Measurements from ENCODE around the gene DCST2.
A peak's percentile ranks its signal among the peaks of the same experiment; 100 is the strongest.

DCST2 gene

DNA sequence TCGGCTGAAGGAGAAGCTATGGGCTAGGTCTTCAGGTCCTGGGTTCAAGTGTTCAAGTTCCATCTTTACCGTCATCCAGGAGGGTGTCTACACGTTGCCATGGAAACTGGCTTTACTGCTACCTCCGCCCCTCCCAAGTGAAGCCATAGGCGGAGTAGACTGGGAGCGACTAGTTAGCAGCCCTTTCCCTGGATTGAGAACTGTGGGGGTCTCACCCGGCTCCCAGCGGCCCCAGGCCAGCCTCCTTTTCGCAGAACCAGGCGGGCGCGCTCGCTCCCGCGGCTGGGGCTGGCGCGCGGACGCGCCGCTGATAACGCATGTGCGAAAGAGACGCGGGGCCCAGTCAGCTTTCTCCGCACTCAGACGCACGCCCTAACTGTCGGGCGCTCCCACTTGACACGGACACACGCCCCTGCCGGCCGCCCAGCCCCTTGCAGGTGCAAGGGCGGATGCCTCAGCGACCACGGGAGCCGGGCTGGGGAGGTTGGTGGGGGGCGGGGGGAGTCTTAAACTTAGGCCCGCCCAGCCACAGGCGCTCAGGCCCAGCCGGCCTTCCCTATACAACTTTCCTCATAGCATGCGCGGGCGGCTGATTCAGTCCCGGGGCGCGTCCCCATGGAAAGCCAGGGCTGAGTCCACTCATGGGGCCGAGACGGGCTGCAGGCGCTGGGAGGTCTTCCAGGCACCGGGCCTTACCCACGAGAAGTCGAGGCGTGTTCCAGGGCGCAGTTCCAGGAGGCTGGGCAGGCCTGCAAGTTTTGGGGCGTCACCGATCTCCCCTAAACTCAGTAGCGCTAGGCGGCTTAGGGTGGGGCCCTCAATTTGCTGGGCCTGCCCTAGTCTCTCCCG is 37.4 kb upstream of the DCST2 start:
- FAIRE-seq (peak; percentile 49), DNase-seq (ENCODE audit: extremely low spot score, insufficient read length, low read depth) (no peak)

DNA sequence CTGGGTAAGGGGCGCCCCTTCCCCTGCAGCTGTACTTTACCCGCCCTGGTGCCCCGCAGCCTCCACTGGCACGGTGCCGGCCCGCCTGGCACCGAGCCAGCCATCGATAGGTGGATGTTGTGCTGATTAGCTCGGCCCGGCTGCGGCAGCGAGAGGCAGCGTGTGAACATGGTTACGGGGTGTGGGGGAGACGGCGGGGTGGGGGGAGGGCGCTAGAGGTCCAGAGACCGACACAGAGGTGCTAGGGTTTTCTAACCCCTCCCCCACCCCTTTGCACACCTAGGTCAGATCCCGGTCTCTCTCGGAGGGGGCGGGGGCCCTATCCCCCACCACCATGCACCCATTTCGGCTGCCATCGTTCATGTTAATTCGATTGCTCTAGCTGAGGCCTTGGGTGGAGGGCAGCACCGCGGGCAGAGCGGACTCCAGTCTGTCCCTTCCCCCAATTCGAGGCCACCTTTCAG is 36.6 kb upstream of the DCST2 start:
- DNase-seq (ENCODE audit: extremely low spot score, insufficient read length, low read depth), result no peak
- no peak for FAIRE-seq

DNA sequence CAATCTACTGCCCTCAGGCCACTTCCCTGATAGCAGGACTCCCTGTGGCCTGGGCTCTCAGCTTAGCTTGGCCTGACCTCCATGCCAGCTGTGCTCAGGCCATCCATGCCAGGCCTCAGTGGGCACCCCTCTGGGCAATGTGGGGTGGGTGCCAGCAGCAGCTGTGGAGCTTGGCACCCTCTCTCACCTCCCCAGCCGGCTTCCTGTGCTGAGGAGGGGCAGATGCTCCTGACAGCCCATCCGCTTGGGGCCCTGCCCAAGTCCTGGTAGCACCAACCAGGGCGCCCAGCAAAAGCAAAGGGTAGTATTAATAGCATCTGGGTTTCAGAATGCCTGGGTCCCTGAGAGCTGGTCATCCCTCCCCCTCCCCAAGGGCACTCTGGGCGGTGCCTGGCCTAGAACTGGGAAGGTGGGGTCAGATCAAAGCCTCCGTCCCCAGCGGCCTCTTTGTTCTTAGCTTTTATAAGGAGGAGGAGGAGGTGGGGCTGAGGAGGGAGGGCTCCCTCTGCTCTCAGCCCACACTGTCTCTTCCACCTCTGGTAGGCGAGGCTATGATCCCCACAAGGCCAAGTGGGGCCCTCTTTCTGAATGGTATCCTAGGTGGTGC is 36.1 kb upstream of the DCST2 start:
- FAIRE-seq (no peak), DNase-seq (ENCODE audit: extremely low spot score, insufficient read length, low read depth) (no peak)

DNA sequence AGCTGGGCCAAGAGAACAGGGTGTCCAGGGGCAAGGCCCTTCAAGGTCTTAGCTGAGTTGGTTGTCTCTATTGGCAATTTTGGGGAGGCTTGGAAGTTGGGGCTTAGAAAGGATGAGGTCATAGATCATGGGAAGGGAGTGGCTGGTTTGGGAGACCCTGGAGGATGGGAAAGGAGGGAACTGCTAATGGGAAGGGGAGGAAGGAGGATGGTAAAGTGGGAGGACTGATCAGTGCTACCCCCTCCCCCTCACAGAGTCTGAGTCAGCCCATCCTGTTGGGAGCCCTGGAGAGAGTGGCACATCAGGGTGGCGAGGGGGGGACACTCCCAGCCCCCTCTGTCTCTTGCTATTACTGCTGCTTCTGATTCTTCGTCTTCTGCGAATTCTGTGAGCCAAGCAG is 35.0 kb upstream of the DCST2 start:
- DNase-seq (ENCODE audit: extremely low spot score, insufficient read length, low read depth), result no peak
- FAIRE-seq, result no peak

DNA sequence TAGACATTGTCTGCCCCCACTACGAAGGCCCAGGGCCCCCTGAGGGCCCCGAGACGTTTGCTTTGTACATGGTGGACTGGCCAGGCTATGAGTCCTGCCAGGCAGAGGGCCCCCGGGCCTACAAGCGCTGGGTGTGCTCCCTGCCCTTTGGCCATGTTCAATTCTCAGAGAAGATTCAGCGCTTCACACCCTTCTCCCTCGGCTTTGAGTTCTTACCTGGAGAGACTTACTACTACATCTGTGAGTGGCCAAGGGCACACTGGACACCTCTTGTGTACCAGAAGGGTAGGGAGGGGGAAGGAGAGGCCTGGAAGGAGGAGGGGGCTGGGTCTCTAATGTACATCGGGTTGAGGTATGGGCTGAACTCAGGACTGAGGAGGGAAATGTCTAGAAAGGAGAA is 33.2 kb upstream of the DCST2 start:
- FAIRE-seq, result no peak
- DNase-seq (ENCODE audit: extremely low spot score, insufficient read length, low read depth), result no peak

DNA sequence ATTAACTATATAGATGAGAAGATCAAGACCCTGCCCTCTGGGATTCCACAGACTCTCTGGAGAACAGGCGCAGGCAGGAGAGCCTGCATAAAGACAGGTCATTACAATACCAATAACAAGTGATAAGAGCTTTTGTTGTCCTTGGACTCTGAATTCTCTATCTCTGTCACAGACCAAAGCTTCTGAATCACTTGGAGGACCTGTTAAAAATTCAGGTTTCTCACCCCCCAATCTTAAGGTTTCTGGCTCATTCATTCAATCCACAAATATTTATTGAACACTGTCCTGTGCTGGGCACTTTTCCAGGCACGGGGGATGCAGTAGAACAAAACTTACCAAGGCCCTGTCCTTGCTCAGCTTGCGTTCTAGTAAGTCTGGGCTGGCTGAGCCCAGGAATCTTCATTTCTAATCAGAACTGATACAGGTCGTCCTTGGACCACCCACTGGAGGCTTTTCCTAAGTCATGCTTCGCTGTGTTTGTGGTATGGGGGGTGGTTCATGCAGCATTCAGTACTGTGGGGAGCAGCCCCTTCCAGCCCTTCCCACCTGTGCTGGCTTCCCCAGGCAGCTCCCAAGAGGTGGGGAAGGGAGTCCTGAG is 31.4 kb upstream of the DCST2 start:
- DNase-seq (ENCODE audit: extremely low spot score, insufficient read length, low read depth), result no peak
- no peak for FAIRE-seq

DNA sequence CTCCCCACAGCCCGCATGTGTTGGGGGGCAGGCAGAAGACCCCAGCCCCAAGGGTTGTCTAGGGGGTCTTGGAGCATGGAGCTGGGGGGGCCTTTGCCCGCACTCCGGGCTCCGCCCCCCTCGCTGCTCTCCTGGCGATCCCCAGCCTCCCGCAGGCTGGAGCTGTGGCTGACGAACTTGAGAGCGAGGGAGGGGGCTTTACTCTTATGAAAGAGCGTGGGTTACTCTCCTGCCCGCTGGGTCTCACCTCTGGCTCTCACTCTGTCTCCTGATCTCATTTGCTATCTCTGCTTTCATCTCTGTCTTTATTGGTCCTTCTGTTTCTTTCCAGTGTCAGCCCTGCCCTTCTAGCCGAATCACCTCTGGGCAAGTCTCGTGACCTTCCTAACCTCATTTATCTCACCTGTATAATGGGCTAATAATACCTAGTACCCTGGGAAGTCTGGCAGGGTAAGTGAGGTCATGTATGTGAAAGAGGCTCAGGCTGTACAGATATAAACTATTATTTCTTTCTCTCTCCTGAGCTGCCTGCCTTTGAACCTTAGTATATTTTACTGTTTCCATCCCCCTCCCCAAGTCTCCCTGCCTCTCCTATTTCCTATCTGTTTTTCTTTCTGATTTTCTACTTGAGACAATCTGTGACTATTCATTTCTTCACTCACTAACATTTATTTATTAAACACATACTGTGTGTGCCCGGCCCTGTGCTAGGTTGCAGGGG is 30.7 kb upstream of the DCST2 start:
- DNase-seq (ENCODE audit: extremely low spot score, insufficient read length, low read depth), result no peak
- FAIRE-seq, result peak; percentile 81

DNA sequence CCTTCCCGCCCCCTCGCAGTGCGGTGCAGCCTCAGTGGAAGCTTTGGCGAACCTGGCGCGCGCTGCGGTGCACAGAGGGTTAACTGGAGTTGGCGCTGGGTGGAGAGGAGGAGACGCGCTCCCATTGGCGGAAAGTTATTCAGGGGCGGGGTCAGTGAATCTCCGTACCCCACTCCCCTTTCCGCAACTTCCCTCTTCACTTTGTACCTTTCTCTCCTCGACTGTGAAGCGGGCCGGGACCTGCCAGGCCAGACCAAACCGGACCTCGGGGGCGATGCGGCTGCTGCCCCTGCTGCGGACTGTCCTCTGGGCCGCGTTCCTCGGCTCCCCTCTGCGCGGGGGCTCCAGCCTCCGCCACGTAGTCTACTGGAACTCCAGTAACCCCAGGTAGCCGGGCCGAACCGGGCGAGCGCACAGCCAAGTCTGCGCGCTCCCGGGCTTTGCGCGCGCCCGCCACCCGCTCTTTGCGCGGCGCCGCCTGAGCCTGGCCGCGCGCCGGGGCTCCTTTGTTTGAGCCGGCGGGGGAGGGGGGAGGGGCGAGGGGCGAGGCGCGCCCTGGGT is 30.0 kb upstream of the DCST2 start, which contains the start of gene EFNA4:
Gene EFNA4, plus strand, starts transcription at position 191 of the 561 bp plus-strand sequence. Its CDS starts 84 bp downstream, at position 275.
- FAIRE-seq (peak; percentile 98), DNase-seq (ENCODE audit: extremely low spot score, insufficient read length, low read depth) (peak; percentile 80)

DNA sequence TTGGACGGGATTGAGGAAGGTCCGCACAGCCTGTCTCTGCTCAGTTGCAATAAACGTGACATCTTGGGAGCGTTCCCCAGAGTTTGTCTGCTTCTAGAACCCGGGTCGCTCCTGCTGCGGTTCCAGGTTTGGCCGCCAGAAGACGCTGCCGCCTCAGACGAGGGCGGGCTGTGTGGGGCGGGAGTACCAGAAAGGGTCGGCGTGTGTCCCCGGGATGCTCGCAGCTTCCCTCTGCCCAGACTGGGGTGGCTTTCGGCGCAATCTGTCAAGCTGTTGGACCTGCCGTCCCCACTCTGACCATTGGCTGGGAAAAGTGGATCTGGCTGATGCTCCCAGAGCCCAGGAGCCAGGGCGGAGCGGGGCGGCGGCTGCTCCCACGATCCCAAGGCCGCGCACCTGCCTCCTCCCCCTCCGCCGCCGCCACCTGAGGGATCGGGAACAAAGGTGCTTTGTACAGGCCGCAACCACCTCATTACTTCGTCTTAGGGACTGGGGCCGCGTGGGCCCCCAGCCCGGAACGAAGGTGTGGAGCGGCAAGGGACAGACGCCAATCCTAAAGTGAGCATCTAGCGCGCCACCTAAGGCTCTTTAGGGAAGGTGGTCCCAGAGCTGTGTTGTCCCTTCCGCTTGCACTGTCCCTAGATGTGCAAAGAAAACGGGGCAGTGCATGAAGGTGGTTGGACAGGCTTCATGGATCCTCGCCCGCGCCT is 29.3 kb upstream of the DCST2 start:
- FAIRE-seq (peak; percentile 79), DNase-seq (ENCODE audit: extremely low spot score, insufficient read length, low read depth) (no peak)

DNA sequence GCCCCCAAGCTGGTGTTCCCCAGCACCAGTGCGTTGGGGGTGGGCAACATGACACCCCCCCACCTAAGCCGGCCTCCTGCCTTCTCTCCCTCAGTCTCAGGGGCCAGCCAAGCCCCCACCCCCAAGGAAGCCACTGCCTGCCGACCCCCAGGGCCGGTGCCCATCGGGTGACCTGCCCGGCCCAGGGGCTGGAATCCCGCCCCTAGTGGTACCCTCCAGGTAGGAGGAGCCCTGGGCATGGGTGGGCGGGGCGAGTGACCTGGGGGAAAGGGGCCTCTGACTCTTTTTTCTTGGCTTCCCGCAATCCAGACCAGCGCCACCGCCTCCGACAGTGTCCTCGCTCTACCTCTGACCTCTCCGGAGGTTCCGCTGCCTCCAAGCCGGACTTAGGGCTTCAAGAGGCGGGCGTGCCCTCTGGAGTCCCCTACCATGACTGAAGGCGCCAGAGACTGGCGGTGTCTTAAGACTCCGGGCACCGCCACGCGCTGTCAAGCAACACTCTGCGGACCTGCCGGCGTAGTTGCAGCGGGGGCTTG is 28.6 kb upstream of the DCST2 start:
- DNase-seq (ENCODE audit: extremely low spot score, insufficient read length, low read depth) (no peak), FAIRE-seq (no peak)

DNA sequence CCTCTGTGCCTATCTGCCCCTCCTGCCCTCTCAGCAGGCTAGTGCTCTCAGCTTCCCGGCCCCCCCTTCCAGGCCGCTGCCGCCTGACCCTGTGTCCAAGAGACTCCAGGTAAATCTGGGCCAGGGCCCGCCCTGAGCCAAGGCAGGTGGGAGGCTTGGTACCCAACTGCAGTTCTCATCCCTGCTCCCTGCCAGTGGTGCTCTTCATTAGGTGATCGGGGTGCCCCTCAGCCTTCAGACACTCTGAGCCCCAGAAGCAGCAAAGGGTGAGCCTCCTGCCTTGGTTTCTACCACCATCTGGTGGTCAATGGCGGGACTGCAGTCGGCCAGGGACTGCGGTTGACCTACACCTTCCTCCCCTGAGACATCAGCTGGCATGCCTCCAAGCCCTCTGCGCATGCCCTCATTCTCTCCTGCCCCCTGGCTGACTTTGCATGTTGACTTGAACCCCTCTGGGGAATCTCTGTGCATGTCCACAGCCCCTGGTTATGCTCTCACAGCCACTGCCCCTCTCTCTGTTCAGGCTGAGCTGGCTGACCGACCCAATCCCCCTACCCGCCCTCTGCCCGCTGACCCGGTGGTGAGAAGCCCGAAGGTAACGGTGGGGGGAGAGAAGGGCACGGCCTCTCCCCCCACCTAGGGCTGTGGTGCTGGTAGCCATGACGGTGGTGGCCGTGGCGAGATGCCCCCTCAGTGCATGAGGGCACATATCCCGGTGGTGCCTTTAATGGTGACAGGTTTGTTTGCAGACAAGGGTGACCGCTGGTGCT is 28.0 kb upstream of the DCST2 start:
- DNase-seq (ENCODE audit: extremely low spot score, insufficient read length, low read depth), result peak; percentile 83
- FAIRE-seq, result peak; percentile 100

DNA sequence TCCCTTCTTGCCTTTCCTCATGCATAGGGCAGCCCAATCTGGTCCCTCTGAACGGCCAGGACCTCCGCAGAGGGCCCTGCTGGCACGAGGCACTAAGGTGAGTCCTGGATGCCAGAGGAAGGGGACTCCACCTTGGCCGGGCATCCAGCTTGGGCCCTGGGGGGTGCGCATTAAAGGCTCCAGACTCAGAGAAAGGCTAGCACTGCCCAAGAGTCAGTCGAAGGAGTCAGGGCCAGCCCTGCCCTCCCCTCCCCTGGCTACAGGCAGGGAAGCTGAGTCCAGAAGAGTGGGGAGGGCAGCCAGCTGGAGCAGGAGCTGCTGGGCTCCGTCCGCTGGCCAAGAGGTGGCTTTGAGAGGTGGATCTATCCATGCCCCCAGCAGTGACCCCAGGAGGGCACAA is 27.2 kb upstream of the DCST2 start:
- DNase-seq (ENCODE audit: extremely low spot score, insufficient read length, low read depth) (no peak), FAIRE-seq (no peak)

DNA sequence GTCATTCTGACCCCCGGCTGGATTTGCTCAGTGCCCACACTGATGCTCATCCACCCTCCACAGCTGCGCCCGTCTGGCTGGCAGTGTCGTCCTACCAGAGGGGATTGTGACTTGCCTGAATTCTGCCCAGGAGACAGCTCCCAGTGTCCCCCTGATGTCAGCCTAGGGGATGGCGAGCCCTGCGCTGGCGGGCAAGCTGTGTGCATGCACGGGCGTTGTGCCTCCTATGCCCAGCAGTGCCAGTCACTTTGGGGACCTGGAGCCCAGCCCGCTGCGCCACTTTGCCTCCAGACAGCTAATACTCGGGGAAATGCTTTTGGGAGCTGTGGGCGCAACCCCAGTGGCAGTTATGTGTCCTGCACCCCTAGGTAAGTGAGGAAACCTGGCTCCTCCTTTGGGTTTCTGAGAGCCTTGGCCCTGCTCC is 24.2 kb upstream of the DCST2 start:
- FAIRE-seq (no peak), DNase-seq (ENCODE audit: extremely low spot score, insufficient read length, low read depth) (no peak)

DNA sequence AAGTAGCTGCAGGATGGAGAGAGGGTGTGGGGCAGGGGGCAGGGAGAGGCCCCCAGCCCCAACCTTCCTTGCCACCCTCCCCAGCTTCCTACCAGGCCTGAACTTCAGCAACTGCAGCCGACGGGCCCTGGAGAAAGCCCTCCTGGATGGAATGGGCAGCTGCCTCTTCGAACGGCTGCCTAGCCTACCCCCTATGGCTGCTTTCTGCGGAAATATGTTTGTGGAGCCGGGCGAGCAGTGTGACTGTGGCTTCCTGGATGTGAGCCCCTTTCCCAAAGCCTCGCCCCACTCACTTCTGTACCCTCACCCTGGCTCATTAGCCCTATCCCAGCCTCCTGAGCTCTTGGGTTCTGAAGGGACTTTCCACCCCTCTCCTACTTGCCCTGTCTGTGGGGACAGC is 23.5 kb upstream of the DCST2 start:
- DNase-seq (ENCODE audit: extremely low spot score, insufficient read length, low read depth) (no peak), FAIRE-seq (no peak)

DNA sequence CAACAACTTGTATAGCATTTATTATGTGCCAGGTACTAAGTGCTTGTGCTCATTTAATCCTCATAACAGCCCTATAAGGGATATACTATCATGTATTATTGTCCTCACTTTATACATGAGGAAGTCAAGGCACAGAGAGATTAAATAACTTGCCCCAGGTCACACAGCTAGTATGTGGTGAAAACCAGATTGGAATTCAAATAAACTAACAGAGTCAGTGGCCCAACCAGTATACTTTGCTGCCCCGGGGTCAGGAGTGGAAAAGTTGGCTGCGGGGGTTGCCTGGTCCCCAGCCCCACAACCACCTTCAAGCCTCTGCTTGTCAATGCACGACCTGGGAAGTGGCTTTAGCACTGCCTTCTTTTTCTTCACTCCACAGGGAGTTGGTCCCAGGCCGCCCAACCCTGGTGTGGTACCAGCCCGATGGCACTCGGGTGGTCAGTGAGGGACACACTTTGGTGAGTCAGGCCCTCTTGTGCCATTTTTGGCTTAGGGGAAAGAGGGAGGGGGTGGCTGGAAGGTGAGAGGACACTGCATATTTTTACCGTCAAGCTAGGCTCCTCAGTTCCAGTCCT is 20.0 kb upstream of the DCST2 start:
- DNase-seq (ENCODE audit: extremely low spot score, insufficient read length, low read depth), result no peak
- no peak for FAIRE-seq

DNA sequence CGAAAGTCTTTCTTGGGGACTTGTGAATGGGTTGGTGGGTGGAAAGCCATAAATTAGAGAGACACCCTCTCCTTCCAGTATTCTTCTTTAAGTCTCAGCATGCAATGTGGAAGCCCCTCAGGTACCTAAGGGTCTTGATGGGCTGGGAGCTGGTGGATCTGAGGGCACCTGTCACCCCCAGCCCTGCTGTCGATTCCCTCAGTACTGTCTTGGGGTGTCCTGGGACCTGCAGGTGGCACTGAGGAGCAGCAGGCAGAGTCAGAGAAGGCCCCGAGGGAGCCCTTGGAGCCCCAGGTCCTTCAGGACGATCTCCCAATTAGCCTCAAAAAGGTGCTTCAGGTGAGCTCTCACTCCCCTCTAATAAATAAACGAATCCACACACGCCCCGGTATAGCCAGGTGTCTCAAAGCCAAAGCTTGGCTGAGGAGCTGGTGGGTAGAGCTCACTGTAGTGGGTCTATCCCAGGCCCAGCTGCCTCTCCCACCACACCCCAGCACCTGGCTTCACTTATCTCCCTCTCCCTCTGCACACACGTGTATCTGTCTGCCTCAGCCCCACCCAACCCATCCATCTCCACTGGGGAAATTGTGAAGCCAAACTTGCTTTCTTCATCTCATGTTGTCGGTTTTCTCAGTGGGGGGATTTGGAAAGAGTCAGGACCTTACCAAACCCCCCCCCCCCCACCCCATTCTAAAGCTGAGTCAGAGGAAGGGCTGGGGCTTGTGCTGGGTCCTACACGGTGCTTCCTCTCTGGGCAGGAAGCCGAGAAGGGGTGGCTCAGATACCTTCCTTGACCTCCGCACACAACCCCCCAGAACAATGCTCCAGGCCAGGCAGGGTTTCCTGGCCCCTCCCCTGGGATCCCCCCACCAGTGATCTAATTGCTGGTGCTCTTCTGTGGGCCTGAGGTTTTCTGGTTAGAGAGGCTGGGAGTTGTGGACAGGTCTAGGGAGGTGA is 19.1 kb upstream of the DCST2 start:
- FAIRE-seq, result peak; percentile 29
- no peak for DNase-seq (ENCODE audit: extremely low spot score, insufficient read length, low read depth)

DNA sequence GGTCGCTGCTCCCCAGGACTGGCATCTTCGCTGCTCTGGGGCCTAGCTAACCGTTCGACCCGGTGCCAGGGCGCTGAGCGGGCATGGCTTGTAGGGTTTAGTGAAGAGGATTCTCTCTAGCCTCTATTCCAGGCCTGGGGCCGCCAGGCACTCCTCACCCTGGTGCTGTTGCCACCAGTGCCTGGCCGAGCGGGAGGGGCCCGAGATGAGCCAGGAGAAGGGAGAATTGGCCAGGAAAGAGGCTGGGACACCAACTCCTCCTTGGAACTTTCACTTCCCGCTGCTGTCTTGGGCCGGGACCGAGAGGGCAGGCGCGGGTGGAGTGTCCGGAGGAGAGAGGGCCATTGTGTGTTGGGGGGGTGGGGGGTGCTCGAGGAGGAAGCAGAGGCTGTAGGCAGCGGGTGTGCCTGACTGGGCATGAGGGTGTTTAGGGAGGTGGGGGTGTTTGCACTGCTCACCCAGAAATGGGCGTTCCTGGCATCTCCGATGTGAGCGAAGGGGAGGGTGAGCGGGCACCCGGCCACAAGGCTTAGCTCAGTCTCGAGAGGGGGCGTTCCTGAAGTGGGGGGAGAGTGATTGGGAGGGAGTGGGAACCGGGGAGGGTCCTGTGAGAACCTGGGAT is 18.3 kb upstream of the DCST2 start:
- FAIRE-seq (no peak), DNase-seq (ENCODE audit: extremely low spot score, insufficient read length, low read depth) (no peak)
